Astrocyte of the cerebellum (primary cell): ENCODE data around the gene PLBD1.

Experiments used
- DNase-seq: peaks from one replicate; pipeline ENCODE4 v3.0.0-alpha.2; 2011; ENCODE audit warnings: low read depth
- H3K4me3 ChIP-seq: 2 replicates; pipeline ENCODE4 v1.5.1; 2011; ENCODE audit warnings: mild to moderate bottlenecking, low read depth, low read length, moderate library complexity
- in situ Hi-C: cut with HindIII; loops from 2 replicates; pipeline ENCODE4 v1.10.0; 2017; ENCODE audit warnings: low sequenced_read_pairs
- TF ChIP-seq, protein P1 (sequence below): IDR thresholded peaks from 2 replicates; pipeline ENCODE4 v1.5.1; 2012; ENCODE audit warnings: low read length, low read depth, moderate library complexity, mild to moderate bottlenecking; ENCODE audit errors: missing control alignments

PLBD1 gene

DNA sequence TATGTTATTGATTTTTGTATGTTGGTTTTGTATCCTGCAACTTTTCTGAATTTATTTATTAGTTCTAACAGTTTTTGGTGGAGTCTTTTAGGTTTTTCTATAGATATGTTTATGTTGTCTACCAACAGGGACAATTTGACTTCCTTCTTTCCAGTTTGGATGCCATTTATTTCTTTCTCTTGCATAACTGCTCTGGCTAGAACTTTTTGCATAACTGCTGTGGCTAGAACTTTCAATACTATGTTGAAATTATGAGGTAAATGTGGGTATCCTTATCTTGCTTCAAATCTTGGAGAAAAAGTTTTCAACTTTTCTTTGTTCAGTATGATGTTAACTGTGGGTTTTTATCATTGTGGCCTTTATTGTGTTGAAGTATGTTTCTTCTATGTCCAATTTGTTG, 39.9 kb upstream of the PLBD1 start:
- TF ChIP-seq, protein P1, sequence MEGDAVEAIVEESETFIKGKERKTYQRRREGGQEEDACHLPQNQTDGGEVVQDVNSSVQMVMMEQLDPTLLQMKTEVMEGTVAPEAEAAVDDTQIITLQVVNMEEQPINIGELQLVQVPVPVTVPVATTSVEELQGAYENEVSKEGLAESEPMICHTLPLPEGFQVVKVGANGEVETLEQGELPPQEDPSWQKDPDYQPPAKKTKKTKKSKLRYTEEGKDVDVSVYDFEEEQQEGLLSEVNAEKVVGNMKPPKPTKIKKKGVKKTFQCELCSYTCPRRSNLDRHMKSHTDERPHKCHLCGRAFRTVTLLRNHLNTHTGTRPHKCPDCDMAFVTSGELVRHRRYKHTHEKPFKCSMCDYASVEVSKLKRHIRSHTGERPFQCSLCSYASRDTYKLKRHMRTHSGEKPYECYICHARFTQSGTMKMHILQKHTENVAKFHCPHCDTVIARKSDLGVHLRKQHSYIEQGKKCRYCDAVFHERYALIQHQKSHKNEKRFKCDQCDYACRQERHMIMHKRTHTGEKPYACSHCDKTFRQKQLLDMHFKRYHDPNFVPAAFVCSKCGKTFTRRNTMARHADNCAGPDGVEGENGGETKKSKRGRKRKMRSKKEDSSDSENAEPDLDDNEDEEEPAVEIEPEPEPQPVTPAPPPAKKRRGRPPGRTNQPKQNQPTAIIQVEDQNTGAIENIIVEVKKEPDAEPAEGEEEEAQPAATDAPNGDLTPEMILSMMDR: no peak
- H3K4me3 ChIP-seq: no peak overlapping the region
- DNase-seq: no peak
- in situ Hi-C loops: no loop called here

DNA sequence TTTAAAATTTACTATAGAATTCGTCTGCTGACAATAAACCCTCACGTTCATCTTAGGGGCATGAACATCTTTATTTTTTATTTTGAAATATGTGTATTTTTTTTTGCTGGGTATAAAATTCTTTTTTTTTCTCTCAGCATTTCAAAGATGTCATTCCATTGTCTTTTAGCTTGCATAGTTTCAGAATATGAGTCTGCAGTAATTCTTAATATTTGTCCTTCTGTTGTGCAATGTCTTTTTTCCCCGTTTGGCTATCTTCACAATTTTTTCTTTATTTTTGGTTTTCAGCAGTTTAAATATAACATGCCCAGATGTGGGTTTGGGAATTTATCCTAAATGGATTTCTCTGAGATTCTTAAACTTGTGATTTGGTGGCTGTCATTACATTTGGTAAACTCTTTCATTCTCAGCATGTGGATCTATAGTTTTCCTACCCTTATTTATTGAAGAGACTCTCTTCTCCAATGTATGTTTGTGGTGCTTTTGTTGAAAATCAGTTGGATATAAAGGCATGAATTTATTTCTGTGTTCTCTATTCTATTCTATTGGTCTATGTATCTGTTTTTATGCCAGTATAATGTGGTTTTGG, 37.8 kb upstream of the PLBD1 start:
- in situ Hi-C loops: no loop called here
- no peak for DNase-seq
- TF ChIP-seq, protein P1: no peak

DNA sequence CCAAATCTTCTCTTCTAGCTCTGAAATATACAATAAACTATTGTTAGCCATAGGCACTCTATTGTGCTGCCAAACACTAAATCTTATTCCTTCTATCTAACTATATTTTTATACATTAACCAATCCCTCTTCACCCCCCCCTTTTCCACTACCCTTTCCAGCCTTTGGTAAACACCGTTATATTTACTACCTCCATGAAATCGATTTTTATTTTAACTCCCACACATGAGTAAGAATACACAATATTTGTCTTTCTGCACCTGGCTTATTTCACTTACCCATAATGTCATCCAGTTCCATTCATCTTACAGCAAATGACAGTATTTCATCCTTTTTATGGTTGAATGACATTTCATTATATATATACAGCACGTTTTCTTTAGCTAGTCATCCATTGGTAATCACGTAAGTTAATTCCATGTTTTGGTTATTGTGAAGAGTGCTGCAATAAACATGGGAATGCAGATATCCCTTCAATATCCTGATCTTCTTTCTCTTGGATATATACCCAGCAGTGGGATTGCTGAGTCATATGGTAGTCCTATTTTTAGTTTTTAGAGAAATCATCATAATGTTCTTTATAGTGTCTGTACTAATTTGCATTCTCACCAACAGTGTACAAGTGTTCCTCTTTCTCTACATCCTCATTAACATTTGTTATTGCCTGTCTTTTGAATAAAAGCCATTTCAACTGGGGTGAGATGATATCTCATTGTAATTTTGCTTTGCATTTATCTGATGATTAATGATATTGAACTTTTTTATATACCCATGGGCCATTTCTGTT, 34.2 kb upstream of the PLBD1 start:
- in situ Hi-C loops: no loop called here
- H3K4me3 ChIP-seq: no peak overlapping the region
- TF ChIP-seq, protein P1: no peak
- DNase-seq: no peak

More for the DNA sequence above, 37.8 kb upstream of the PLBD1 start:
- no peak overlapping the region for H3K4me3 ChIP-seq

DNA sequence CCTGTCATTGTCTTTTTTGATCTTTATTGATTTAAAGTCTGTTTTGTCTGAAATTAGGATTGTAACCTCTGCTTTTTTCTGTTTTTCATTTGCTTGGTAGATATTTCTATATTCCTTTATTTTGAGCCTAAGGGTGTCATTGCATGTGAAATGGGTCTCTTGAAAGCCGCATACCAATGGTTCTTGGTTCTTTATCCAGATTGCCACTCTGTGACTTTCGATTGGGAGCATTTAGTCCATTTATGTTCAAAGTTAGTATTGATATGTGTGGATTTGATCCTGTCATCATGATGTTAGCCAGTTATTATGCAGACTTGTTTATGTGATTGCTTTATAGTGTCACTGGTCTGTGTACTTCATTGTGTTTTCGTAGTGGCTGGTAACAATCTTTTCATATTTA, 29.8 kb upstream of the PLBD1 start:
- DNase-seq: no peak

DNA sequence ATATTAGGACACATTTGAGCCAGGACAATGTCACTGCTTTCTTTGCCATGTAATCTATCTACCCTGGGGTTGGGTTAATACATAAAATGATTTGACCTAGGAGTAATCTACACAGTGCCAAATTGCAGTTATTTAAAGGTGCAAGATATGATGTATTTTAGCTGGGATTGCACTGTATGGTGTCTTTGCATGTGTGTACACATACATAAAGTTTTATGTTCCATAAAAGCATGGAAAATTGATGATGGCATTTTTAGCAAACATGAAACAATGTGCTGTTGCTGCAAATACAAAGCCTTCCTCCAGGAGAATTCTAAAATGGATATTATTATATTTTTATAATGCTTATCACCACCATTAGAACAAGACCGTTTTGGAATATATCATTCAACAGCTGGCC, 24.0 kb upstream of the PLBD1 start:
- in situ Hi-C loops: no loop called here
- TF ChIP-seq, protein P1: no peak
- no peak overlapping the region for H3K4me3 ChIP-seq
- no peak for DNase-seq

More for the DNA sequence above, 29.8 kb upstream of the PLBD1 start:
- in situ Hi-C loops: no loop called here
- H3K4me3 ChIP-seq: no peak overlapping the region
- TF ChIP-seq, protein P1: no peak

DNA sequence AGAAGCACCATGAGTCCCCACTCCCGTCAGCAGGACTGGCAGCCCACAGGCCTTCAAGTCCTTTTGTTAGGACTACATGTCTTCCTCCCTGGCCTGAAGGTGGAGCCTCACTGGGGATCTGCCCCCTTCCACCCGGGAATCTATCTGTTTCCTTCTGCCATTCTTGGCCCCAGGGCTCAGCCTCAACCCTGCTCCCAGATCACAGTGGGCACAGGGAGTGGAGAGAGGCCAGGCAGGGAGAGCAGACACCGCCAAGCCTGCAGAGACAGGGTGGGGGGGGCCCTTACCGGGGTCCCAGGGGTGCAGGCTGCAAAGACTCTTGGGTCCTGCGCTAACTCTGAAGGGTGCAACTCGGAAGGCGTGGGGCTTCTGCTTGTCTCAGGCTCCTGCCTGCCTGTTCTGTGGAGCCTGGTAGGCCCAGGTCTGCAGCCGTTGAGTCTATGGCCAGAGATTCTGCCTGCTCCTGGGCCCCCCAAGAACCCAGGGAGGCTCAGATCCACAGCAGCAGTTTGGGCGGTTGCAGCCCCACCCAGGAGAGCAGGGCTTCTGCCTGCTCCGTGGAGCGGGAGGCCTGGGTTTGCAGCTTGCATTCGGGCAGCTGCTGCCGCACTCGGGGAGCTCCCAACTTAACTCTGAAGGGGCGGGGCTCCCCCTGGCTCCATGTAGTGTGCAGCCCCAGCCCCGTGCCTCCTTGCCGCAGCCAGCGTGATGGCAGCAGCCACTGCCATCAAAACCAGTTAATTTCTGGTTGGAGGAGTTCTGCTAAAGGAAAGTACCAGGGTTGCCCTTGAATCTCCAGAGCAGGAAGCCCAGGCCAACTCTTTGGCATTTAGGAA, 21.7 kb upstream of the PLBD1 start:
- in situ Hi-C loops: no loop called here
- no peak for DNase-seq
- TF ChIP-seq, protein P1: no peak
- no peak overlapping the region for H3K4me3 ChIP-seq
